ENCODE measurements around the gene TMEM63A.

The TMEM63A gene

DNA sequence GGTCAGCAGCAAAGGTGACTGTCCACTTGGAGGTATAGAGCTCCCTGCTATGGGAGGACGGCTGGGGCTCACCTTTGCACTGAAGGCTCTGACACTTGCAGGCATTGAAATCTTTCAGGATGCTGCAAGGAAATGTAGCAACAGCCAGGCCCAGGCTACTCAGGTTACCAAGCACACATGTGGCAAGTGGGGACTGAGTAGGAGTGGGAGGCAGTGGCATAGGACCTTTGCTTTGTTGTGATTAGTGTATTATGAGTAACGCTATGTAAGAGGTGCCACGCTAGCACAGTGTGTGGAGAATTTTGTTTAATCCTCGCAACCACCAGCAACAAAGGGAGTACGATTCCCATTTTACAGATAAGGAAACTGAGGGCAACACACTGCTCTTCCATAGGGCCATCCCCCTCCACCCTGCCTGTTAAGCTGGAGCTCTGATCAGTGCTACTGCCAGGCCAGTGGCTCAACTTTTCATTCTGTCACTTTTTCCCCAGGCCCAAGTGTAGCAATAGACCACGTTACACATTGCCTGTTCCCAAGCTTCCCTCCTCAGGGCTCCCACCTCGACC lies 21.2 kb downstream of the TMEM63A start:
- DNase-seq, result no peak
- Histone ChIP-seq H3K4me3 (ENCODE audit: low read length) (no peak overlapping the region), H3K9me3 (replicated peaks; ENCODE audit: insufficient read depth, low read length) (no peaks in the 10 kb centered on the region), H3K4me2 (ENCODE audit: low read depth, low read length) (no peak overlapping the region), H3K27ac (ENCODE audit: low read length) (no peak overlapping the region), H3K9me2 (replicated peaks; ENCODE audit: insufficient read depth, low read length) (no peaks in the 10 kb centered on the region), H4K20me1 (ENCODE audit: insufficient read depth, low read length) (no peaks in the 10 kb centered on the region), H3K27me3 (replicated peaks; ENCODE audit: insufficient read depth, low read length) (no peaks in the 10 kb centered on the region), H3K79me2 (ENCODE audit: low read length) (peaks cover 71% of the 10 kb centered on the region), H3F3A (ENCODE audit: insufficient read depth, low read length) (peaks cover 22% of the 10 kb centered on the region), H2AFZ (ENCODE audit: low read length) (no peak overlapping the region), H3K9ac (ENCODE audit: low read length) (no peak overlapping the region), H3K36me3 (replicated peaks; ENCODE audit: insufficient read depth, low read length) (peaks cover 23% of the 10 kb centered on the region), H3K4me1 (ENCODE audit: low read length) (peaks cover 19% of the 10 kb centered on the region)
- TF ChIP-seq CTCF (IDR thresholded peaks at IDR 0.05; ENCODE audit: low read length) (no peak), EZH2 (optimal IDR thresholded peaks at IDR 0.05; ENCODE audit: low read depth, low read length) (no peak), EZH2phosphoT487 (IDR thresholded peaks at IDR 0.05; ENCODE audit: low read length) (no peak)

- H3K36me3 ChIP-seq (replicated peaks; ENCODE audit: insufficient read depth, low read length), result peaks cover 22% of the 10 kb centered on the region
Observed at GRCh38 chr1:225860107-225860506, 22.1 kb downstream of the TMEM63A start.

DNA sequence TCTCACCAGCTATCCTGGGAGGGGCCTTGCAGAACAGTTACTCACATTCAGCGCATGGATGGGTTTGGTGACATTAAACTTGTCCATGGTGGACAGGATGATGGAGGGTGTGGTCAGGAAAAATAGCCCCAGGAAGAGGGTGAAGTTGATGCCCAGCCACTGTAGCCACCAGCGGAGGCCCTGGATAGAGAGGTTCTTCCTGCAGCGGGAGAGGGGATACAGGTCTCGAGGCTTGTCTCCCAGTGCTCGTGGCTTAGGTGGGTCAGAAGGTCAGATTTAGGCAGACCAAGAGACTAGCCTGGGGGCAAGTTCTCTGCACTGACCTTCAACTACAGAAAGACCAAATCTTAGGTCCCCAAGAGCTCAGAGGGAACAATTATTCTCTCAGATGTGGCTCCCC lies 23.0 kb downstream of the TMEM63A start:
- Histone ChIP-seq H3K27me3 (replicated peaks; ENCODE audit: insufficient read depth, low read length) (no peaks in the 10 kb centered on the region), H3F3A (ENCODE audit: insufficient read depth, low read length) (peaks cover 36% of the 10 kb centered on the region), H3K9me2 (replicated peaks; ENCODE audit: insufficient read depth, low read length) (no peaks in the 10 kb centered on the region), H3K4me1 (ENCODE audit: low read length) (peaks cover 37% of the 10 kb centered on the region), H4K20me1 (ENCODE audit: insufficient read depth, low read length) (no peaks in the 10 kb centered on the region), H3K27ac (ENCODE audit: low read length) (no peak overlapping the region), H3K79me2 (ENCODE audit: low read length) (peaks cover 67% of the 10 kb centered on the region), H3K9ac (ENCODE audit: low read length) (no peak overlapping the region), H3K36me3 (replicated peaks; ENCODE audit: insufficient read depth, low read length) (peaks cover 18% of the 10 kb centered on the region), H3K4me2 (ENCODE audit: low read depth, low read length) (no peak overlapping the region), H2AFZ (ENCODE audit: low read length) (no peak overlapping the region), H3K4me3 (ENCODE audit: low read length) (no peak overlapping the region), H3K9me3 (replicated peaks; ENCODE audit: insufficient read depth, low read length) (no peaks in the 10 kb centered on the region)
- no peak for DNase-seq
- TF ChIP-seq EZH2 (optimal IDR thresholded peaks at IDR 0.05; ENCODE audit: low read depth, low read length), result no peak
- no peak for TF ChIP-seq CTCF (IDR thresholded peaks at IDR 0.05; ENCODE audit: low read length)
- no peak for TF ChIP-seq EZH2phosphoT487 (IDR thresholded peaks at IDR 0.05; ENCODE audit: low read length)

More at GRCh38 chr1:225860107-225860506, 22.1 kb downstream of the TMEM63A start:
- Histone ChIP-seq H3K9me3 (replicated peaks; ENCODE audit: insufficient read depth, low read length) (no peaks in the 10 kb centered on the region), H3K4me2 (ENCODE audit: low read depth, low read length) (no peak overlapping the region), H3K9me2 (replicated peaks; ENCODE audit: insufficient read depth, low read length) (no peaks in the 10 kb centered on the region), H3K4me3 (ENCODE audit: low read length) (no peak overlapping the region), H3K79me2 (ENCODE audit: low read length) (peaks cover 63% of the 10 kb centered on the region), H3K27ac (ENCODE audit: low read length) (no peak overlapping the region), H3K4me1 (ENCODE audit: low read length) (peaks cover 28% of the 10 kb centered on the region), H3K9ac (ENCODE audit: low read length) (no peak overlapping the region), H2AFZ (ENCODE audit: low read length) (no peak overlapping the region), H3F3A (ENCODE audit: insufficient read depth, low read length) (peaks cover 30% of the 10 kb centered on the region), H3K27me3 (replicated peaks; ENCODE audit: insufficient read depth, low read length) (no peaks in the 10 kb centered on the region), H4K20me1 (ENCODE audit: insufficient read depth, low read length) (no peaks in the 10 kb centered on the region)
- DNase-seq, result no peak
- no peak for TF ChIP-seq EZH2 (optimal IDR thresholded peaks at IDR 0.05; ENCODE audit: low read depth, low read length)
- TF ChIP-seq EZH2phosphoT487 (IDR thresholded peaks at IDR 0.05; ENCODE audit: low read length), result no peak
- TF ChIP-seq CTCF (IDR thresholded peaks at IDR 0.05; ENCODE audit: low read length), result no peak

All from MM.1S (cell line).